H9 (cell line): ENCODE data around the gene VOPP1. TPM values are rescaled to one million over a fixed set of nuclear protein-coding genes. Genes with fewer than 3 reads are reported as not detected.

Experiments
- DNase-seq: peaks from one replicate; pipeline ENCODE4 v3.0.0-alpha.2; 2017
- H2AFZ ChIP-seq: one replicate; pipeline ENCODE4 v1.6.1; 2013; ENCODE audit warnings: mild to moderate bottlenecking, low read length, control low read depth, moderate library complexity
- H2AK5ac ChIP-seq: 2 replicates; pipeline ENCODE4 v1.6.1; 2013; ENCODE audit warnings: low read length, control low read depth, mixed read lengths; ENCODE audit not compliant: insufficient read length
- H2BK120ac ChIP-seq: one replicate; pipeline ENCODE4 v1.6.1; 2013; ENCODE audit warnings: low read depth, mild to moderate bottlenecking, low read length, control low read depth, inconsistent platforms; ENCODE audit not compliant: poor library complexity, severe bottlenecking
- H2BK12ac ChIP-seq: 2 replicates; pipeline ENCODE4 v1.6.1; 2013; ENCODE audit warnings: low read length, control low read depth, mixed read lengths, low read depth; ENCODE audit not compliant: insufficient read length
- H2BK15ac ChIP-seq: 2 replicates; pipeline ENCODE4 v1.6.1; 2013; ENCODE audit warnings: low read depth, low read length, control low read depth
- H2BK20ac ChIP-seq: one replicate; pipeline ENCODE4 v1.6.1; 2013; ENCODE audit warnings: low read depth, mild to moderate bottlenecking, low read length, control low read depth, inconsistent platforms; ENCODE audit not compliant: poor library complexity, severe bottlenecking
- H2BK5ac ChIP-seq: 2 replicates; pipeline ENCODE4 v1.6.1; 2013; ENCODE audit warnings: low read length, control low read depth, mixed read lengths; ENCODE audit not compliant: insufficient read length
- H3K14ac ChIP-seq: 2 replicates; pipeline ENCODE4 v1.6.1; 2013; ENCODE audit warnings: low read length, control low read depth; ENCODE audit not compliant: insufficient read depth
- H3K18ac ChIP-seq: 2 replicates; pipeline ENCODE4 v1.6.1; 2013; ENCODE audit warnings: low read depth, mild to moderate bottlenecking, mixed read lengths, low read length, control low read depth; ENCODE audit not compliant: insufficient read length
- H3K23ac ChIP-seq: 2 replicates; pipeline ENCODE4 v1.6.1; 2013; ENCODE audit warnings: low read length, control low read depth, mixed read lengths, low read depth; ENCODE audit not compliant: insufficient read length
- H3K23me2 ChIP-seq: 2 replicates; pipeline ENCODE4 v1.6.1; 2013; ENCODE audit warnings: low read depth, mild to moderate bottlenecking, mixed read lengths, low read length, control low read depth; ENCODE audit not compliant: insufficient read length, poor library complexity, severe bottlenecking
- H3K27ac ChIP-seq: 2 replicates; pipeline ENCODE4 v1.5.1; 2013; ENCODE audit warnings: low read length, control low read depth, mixed read lengths, low read depth; ENCODE audit not compliant: insufficient read length
- H3K27me3 ChIP-seq: 2 replicates; pipeline ENCODE4 v1.6.1; 2013; ENCODE audit warnings: low read length, control low read depth, inconsistent platforms; ENCODE audit not compliant: insufficient read depth
- H3K4ac ChIP-seq: 2 replicates; pipeline ENCODE4 v1.6.1; 2013; ENCODE audit warnings: low read depth, mild to moderate bottlenecking, control low read depth, inconsistent platforms, low read length, moderate library complexity
- H3K4me1 ChIP-seq: 2 replicates; pipeline ENCODE4 v1.6.1; 2013; ENCODE audit warnings: low read length, control low read depth, inconsistent platforms; ENCODE audit not compliant: insufficient read depth
- H3K4me2 ChIP-seq: 2 replicates; pipeline ENCODE4 v1.6.1; 2013; ENCODE audit warnings: low read length, control low read depth, mixed read lengths; ENCODE audit not compliant: insufficient read length, insufficient read depth
- H3K56ac ChIP-seq: 2 replicates; pipeline ENCODE4 v1.6.1; 2013; ENCODE audit warnings: low read depth, mild to moderate bottlenecking, mixed read lengths, low read length, control low read depth; ENCODE audit not compliant: insufficient read length
- H3K79me1 ChIP-seq: 2 replicates; pipeline ENCODE4 v1.6.1; 2013; ENCODE audit warnings: low read depth, mild to moderate bottlenecking, moderate library complexity, low read length, control low read depth, inconsistent platforms; ENCODE audit not compliant: insufficient read depth, poor library complexity, severe bottlenecking
- H3K79me2 ChIP-seq: 2 replicates; pipeline ENCODE4 v1.6.1; 2013; ENCODE audit warnings: low read length, control low read depth, inconsistent platforms; ENCODE audit not compliant: insufficient read depth
- H3K9ac ChIP-seq: 2 replicates; pipeline ENCODE4 v1.6.1; 2013; ENCODE audit warnings: low read length, control low read depth, mixed read lengths; ENCODE audit not compliant: insufficient read length; ENCODE audit errors: extremely low read depth
- H3K9me3 ChIP-seq: one replicate; pipeline ENCODE4 v1.6.1; 2013; ENCODE audit warnings: low read depth, low read length, inconsistent platforms; ENCODE audit not compliant: control insufficient read depth
- H3T11ph ChIP-seq: one replicate; pipeline ENCODE4 v1.6.1; 2013; ENCODE audit warnings: mild to moderate bottlenecking, low read length, control low read depth, inconsistent platforms
- H4K20me1 ChIP-seq: one replicate; pipeline ENCODE4 v1.6.1; 2013; ENCODE audit not compliant: control insufficient read depth, insufficient read length, insufficient read depth
- H4K5ac ChIP-seq: 2 replicates; pipeline ENCODE4 v1.6.1; 2013; ENCODE audit warnings: low read depth, mild to moderate bottlenecking, mixed read lengths, low read length, control low read depth; ENCODE audit not compliant: insufficient read length
- H4K8ac ChIP-seq: replicated peaks from 2 replicates; pipeline ENCODE4 v1.6.1; 2013; ENCODE audit warnings: low read length, control low read depth, mixed read lengths, low read depth; ENCODE audit not compliant: insufficient read length
- H4K91ac ChIP-seq: 2 replicates; pipeline ENCODE4 v1.6.1; 2013; ENCODE audit warnings: low read depth, mild to moderate bottlenecking, moderate library complexity, mixed read lengths, low read length, control low read depth; ENCODE audit not compliant: insufficient read length
- H3K27ac Mint-ChIP-seq, 3 experiments: 2 replicates in 2 of 3; 3 replicates in 1 of 3; pipeline ENCODE4 v1.8.0; 2020 to 2021; ENCODE audit warnings: mixed read lengths in 3 of 3, mild to moderate bottlenecking in 1 of 3, moderate library complexity in 1 of 3
- H3K27me3 Mint-ChIP-seq: 2 replicates; pipeline ENCODE4 v1.8.0; 2021; ENCODE audit warnings: low read depth, mild to moderate bottlenecking, moderate library complexity, mixed read lengths
- H3K36me3 Mint-ChIP-seq, 3 experiments: 2 replicates in 2 of 3; 3 replicates in 1 of 3; pipeline ENCODE4 v1.8.0; 2020 to 2021; ENCODE audit warnings: low read depth in 3 of 3, mixed read lengths in 3 of 3; ENCODE audit not compliant: insufficient read depth in 1 of 3
- H3K4me1 Mint-ChIP-seq, 2 experiments: 2 replicates each; pipeline ENCODE4 v1.8.0; 2020; ENCODE audit warnings: mixed read lengths in 2 of 2
- H3K4me3 Mint-ChIP-seq, 2 experiments: 2 replicates in 1 of 2; 3 replicates in 1 of 2; pipeline ENCODE4 v1.8.0; 2020 to 2021; ENCODE audit warnings: mild to moderate bottlenecking in 2 of 2, mixed read lengths in 2 of 2, moderate library complexity in 1 of 2
- H3K9me3 Mint-ChIP-seq, 2 experiments: 2 replicates in 1 of 2; 3 replicates in 1 of 2; pipeline ENCODE4 v1.8.0; 2020; ENCODE audit warnings: mild to moderate bottlenecking in 2 of 2, mixed read lengths in 2 of 2, moderate library complexity in 1 of 2
- WGBS: extraction: QIAGEN DNeasy Blood & Tissue Kit; methylation state at CpG from one replicate; pipeline ENCODE4 v1.1.7; 2013; ENCODE audit warnings: missing lambda C conversion rate, low lambda C conversion rate, mixed read lengths; ENCODE audit not compliant: insufficient read length; ENCODE audit errors: extremely low coverage; 5-methylcytosine and 5-hydroxymethylcytosine counted together
- total RNA-seq: library from RNA; stranded (reverse); gene quantifications from 2 replicates; pipeline ENCODE4 v1.2.1, GENCODE V29; 2021
- TF ChIP-seq, protein P1 (sequence below): fragments of 200-600 bp; sonication (generic); conservative IDR thresholded peaks from 3 replicates; pipeline ENCODE4 v1.8.0; 2021; ENCODE audit warnings: antibody characterized with exemption, mild to moderate bottlenecking

The VOPP1 gene
- total RNA-seq, 1 experiment from 2014 or later: 55.7 TPM

DNA sequence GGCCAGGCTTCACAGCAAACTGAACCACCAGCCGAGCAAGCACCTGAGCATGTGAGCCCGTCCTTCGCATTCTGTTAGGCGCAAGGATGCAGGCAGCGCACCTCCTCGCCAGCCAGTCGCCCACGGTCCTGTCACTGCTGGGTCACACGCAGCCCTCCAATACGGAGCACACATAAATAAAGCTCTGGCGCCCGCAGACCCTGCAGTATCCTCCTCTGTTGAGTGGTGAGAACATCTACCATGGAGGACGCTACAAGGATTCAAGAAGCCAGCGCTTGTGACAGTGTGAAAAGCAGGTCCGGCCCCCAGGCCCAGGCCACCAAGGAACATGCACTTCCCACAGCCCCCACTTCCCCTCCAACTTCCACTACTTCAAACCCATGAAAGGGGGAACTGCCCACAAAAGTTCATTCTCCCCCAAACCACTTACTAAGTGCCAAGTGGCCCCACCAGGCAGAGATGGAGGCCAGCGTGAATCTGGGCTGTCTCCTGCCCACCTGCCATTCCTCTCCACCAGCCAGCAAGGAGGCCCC, 34.8 kb downstream of the VOPP1 start:
- Histone ChIP-seq H2BK12ac (no peak overlapping the region), H3K27me3 (no peaks in the 10 kb centered on the region), H4K5ac (no peak overlapping the region), H4K91ac (no peak overlapping the region), H3K9ac (no peak overlapping the region), H3K9me3 (no peaks in the 10 kb centered on the region), H3K56ac (no peak overlapping the region), H3K79me1 (peaks cover 6% of the 10 kb centered on the region), H3K27ac (no peak overlapping the region), H3T11ph (no peak overlapping the region), H2AK5ac (no peak overlapping the region), H2BK20ac (no peak overlapping the region), H3K79me2 (peaks cover 15% of the 10 kb centered on the region; the same call in 1 of the 2 replicates), H3K23me2 (no peaks in the 10 kb centered on the region), H3K23ac (no peak overlapping the region), H2BK5ac (no peak overlapping the region), H3K18ac (no peak overlapping the region), H3K4me1 (peaks cover 9% of the 10 kb centered on the region; the same call in 1 of the 2 replicates), H3K4me2 (no peak overlapping the region), H3K14ac (no peak overlapping the region; the same call in 1 of the 2 replicates), H2BK15ac (no peak overlapping the region), H4K20me1 (peaks cover 3% of the 10 kb centered on the region), H3K4ac (no peak overlapping the region; the same call in 1 of the 2 replicates), H4K8ac (no peak overlapping the region), H2AFZ (no peak overlapping the region), H2BK120ac (no peak overlapping the region)
- WGBS: no CpG with 5 or more reads among the region's 16 CpGs
- no peak for DNase-seq
- Mint-ChIP-seq H3K27ac (peak overlapping the region; percentile 53 to 87 (median 62); a peak in 6 of 7 replicates), H3K9me3 (no peaks in the 10 kb centered on the region), H3K4me1 (peaks cover 68 to 69% of the 10 kb centered on the region in 2 experiments), H3K27me3 (no peaks in the 10 kb centered on the region), H3K36me3 (no peaks in the 10 kb centered on the region; a peak in 2 of 7 replicates), H3K4me3 (no peak overlapping the region)
- TF ChIP-seq, protein P1, sequence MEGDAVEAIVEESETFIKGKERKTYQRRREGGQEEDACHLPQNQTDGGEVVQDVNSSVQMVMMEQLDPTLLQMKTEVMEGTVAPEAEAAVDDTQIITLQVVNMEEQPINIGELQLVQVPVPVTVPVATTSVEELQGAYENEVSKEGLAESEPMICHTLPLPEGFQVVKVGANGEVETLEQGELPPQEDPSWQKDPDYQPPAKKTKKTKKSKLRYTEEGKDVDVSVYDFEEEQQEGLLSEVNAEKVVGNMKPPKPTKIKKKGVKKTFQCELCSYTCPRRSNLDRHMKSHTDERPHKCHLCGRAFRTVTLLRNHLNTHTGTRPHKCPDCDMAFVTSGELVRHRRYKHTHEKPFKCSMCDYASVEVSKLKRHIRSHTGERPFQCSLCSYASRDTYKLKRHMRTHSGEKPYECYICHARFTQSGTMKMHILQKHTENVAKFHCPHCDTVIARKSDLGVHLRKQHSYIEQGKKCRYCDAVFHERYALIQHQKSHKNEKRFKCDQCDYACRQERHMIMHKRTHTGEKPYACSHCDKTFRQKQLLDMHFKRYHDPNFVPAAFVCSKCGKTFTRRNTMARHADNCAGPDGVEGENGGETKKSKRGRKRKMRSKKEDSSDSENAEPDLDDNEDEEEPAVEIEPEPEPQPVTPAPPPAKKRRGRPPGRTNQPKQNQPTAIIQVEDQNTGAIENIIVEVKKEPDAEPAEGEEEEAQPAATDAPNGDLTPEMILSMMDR: no peak
